ENCODE results near the gene BTRC.

DNA sequence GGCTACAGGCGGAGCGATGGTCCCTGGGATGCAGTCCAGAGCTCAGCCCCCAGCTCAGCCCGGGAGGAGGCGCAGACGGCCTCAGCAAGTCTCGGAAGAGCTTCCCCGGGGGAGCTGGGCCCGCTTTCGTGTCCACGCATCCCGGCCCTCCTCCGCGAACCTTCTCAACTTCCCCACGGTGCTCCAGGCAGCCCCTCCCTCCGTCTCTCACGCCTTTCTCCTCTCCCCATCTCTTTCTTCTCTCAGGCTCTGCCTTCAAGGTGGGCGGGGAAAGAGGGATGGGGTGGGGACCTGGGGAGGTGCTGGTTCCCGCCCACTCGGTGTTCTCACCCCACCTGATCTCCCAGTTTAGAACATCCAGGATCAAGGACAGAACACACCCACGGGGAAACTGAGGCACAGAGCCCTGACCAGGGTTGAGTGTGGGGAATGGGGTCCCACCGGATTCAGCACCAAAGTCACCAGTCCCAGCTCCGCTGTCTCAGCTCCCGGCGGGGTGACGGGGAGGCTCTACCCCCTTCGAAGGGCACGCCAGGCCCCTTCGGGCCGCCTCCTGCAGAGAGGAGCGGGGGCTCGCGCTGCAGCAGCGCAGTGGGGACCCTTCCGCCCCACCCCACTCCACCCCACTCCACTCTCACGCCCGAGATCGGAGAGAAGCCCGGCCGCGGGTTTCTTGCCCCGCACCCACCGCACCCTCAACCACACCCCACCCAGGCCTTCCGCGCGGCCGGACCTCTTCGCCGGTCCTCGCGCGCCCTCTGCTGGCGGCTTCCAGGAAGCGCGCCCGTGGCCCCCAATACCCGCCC is 215.9 kb downstream of the BTRC start:
- TF ChIP-seq FOXM1 (IDR thresholded peaks at IDR 0.05; ENCODE audit: borderline replicate concordance) = no peak
- TF ChIP-seq SUZ12 (IDR thresholded peaks at IDR 0.05) = no peak
- TF ChIP-seq ARNT (IDR thresholded peaks at IDR 0.05) = no peak
- no peak for TF ChIP-seq TARDBP (IDR thresholded peaks at IDR 0.05)
- TF ChIP-seq L3MBTL2 (conservative IDR thresholded peaks at IDR 0.05) = peak; percentile 40; the same call in 1 of the 2 replicates
- no peak for TF ChIP-seq FOXK2 (IDR thresholded peaks at IDR 0.05)
- TF ChIP-seq ELF4 (IDR thresholded peaks at IDR 0.05) = no peak
- no peak for TF ChIP-seq NFRKB (IDR thresholded peaks at IDR 0.05)
- no peak for TF ChIP-seq ZNF384 (IDR thresholded peaks at IDR 0.05)
